GM23248 (cell line): Measurements from ENCODE around the gene GNB2.

ENCODE experiments used
- EZH2 ChIP-seq: fragments of 200-600 bp; sonication (generic); IDR thresholded peaks from 2 replicates; pipeline ENCODE4 v1.6.1; 2018; ENCODE audit warnings: antibody characterized with exemption, mild to moderate bottlenecking; ENCODE audit not compliant: insufficient read depth, poor library complexity, severe bottlenecking
- EZH2phosphoT487 ChIP-seq: fragments of 200-600 bp; sonication (generic); IDR thresholded peaks from 2 replicates; pipeline ENCODE4 v1.6.1; 2018; ENCODE audit warnings: antibody characterized with exemption, moderate library complexity, mild to moderate bottlenecking, low read depth; ENCODE audit not compliant: insufficient read depth

DNA sequence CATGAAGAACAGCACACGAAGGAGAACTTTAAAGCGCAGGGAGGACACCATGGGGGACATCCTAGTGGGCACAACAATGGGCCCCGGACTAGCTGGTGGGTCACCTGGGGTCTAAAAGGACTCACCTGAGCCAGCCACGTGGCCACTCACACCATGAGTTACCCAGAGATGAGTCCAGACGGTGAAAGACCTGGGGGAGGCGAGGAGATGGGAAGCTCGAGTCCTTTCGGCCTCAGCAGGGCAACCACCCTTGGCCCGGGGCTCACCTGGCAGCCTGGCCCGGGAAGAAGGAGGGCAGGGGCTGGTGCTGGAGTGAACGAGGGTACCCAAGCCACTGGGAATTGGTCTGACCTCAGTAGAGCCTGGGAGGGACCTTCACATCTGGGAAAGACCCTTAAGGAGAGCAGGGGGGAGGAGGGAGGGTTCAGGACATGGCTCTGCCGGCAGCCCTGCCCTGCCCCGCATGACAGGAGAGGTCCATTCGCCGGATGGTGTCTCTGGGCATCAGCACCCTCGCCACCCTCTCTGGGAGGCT is 14.9 kb downstream of the GNB2 start:
- no peak for TF ChIP-seq EZH2
- TF ChIP-seq EZH2phosphoT487 = no peak
